NCI-H2171 treated with DMSO at 0.1 percent for 48 hours (cell line): Measurements from ENCODE around the gene OPN1MW3.
"Not testable (repeated sequence)": the region's sequence is repeated elsewhere in the genome, so short reads cannot be mapped to it uniquely, and the experiment has no call there.

Experiments
- DNase-seq: peaks from one replicate; lab custom pipeline; 2025; lab: John Stamatoyannopoulos, UW

The OPN1MW3 gene

DNA sequence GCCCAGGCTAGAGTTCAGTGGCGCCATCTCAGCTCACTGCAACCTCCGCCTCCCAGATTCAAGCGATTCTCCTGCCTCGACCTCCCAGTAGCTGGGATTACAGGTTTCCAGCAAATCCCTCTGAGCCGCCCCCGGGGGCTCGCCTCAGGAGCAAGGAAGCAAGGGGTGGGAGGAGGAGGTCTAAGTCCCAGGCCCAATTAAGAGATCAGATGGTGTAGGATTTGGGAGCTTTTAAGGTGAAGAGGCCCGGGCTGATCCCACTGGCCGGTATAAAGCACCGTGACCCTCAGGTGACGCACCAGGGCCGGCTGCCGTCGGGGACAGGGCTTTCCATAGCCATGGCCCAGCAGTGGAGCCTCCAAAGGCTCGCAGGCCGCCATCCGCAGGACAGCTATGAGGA lies at the start of gene OPN1MW3:
Gene OPN1MW3, plus strand, starts transcription at position 301 of the 400 bp plus-strand sequence. Its CDS starts 38 bp downstream, at position 339.
- not testable (repeated sequence) for DNase-seq

- DNase-seq: not testable (repeated sequence)
These were observed 47.5 kb upstream of the OPN1MW3 start for GRCh38 chrX:154209670-154210418.

- DNase-seq: not testable (repeated sequence)
These were observed 46.3 kb upstream of the OPN1MW3 start for GRCh38 chrX:154211057-154211456.

GRCh38 chrX:154211499-154211898 lies 45.9 kb upstream of the OPN1MW3 start:
- not testable (repeated sequence) for DNase-seq

DNA sequence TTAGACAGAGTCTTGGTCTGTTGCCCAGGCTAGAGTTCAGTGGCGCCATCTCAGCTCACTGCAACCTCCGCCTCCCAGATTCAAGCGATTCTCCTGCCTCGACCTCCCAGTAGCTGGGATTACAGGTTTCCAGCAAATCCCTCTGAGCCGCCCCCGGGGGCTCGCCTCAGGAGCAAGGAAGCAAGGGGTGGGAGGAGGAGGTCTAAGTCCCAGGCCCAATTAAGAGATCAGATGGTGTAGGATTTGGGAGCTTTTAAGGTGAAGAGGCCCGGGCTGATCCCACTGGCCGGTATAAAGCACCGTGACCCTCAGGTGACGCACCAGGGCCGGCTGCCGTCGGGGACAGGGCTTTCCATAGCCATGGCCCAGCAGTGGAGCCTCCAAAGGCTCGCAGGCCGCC lies 37.9 kb upstream of the OPN1MW3 start, which contains the start of gene OPN1MW2:
Gene OPN1MW2, plus strand, starts transcription at position 301 of the 400 bp plus-strand sequence. Its CDS starts 60 bp downstream, at position 361.
- DNase-seq: not testable (repeated sequence)

DNA sequence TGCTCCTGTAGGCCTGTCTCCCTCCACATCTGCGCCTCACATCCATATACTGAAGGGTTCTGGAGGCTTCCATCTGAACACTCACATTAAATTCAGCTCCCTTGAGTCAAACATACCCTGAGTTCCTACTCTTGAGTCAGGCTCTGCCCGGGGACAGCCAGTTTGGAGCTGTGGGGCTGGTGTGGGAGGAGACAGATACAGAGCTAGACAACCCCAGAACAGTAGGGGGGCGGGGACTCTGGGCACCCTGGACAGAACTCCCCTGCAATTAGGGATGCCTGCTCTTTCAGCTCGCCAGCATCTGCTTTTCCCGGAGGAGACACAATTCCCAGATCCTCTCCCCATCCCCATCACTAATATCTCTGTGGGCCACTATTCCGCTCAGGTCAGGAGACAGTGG lies 32.1 kb upstream of the OPN1MW3 start:
- DNase-seq: not testable (repeated sequence)

- DNase-seq: not testable (repeated sequence)
These were observed 30.7 kb upstream of the OPN1MW3 start for GRCh38 chrX:154226706-154227105.

- DNase-seq: not testable (repeated sequence)
These were observed 25.9 kb upstream of the OPN1MW3 start for GRCh38 chrX:154231443-154231842.

GRCh38 chrX:154233620-154234019 lies 23.8 kb upstream of the OPN1MW3 start:
- DNase-seq: not testable (repeated sequence)

GRCh38 chrX:154238939-154239559 lies 18.3 kb upstream of the OPN1MW3 start:
- not testable (repeated sequence) for DNase-seq

- not testable (repeated sequence) for DNase-seq
These were observed 17.3 kb upstream of the OPN1MW3 start for GRCh38 chrX:154239982-154240503.

GRCh38 chrX:154247377-154248045 lies 9.9 kb upstream of the OPN1MW3 start:
- not testable (repeated sequence) for DNase-seq

DNA sequence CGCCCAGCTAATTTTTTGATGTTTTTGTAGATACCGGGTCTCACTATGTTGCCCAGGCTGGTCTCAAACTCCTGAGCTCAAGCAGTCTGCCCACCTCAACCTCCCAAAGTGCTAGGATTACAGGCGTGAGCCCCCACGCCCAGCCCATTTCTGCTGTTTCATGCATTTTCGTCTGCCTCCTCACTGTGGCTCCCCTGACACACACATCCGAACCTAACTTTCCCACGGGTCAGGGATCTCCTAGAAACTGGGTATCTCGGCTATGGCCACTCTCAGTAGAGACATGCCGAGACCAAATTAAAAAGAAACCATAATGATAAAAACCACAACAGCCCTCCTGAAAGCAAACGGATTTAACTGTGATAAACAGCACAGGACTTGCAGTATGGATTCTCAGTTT lies 9.3 kb upstream of the OPN1MW3 start:
- DNase-seq: not testable (repeated sequence)

DNA sequence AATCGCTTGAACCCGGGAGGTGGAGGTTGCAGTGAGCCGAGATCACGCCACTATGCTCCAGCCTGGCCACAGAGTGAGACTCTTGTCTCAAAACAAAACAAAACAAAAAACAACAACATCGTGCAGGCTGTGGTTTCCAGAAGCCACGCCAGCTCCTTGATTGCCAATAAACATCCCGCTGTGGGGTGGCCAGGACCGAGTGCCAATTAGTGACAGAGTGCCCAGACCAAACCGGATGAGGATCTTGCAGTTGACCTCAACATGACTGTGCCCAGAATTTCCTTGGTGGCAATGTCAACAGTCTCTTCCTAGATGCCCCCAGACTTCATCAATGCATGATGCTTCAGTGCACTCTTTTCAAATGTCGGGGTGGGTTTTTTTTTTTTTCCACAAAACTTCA lies 1.3 kb downstream of the OPN1MW3 start:
- not testable (repeated sequence) for DNase-seq

DNA sequence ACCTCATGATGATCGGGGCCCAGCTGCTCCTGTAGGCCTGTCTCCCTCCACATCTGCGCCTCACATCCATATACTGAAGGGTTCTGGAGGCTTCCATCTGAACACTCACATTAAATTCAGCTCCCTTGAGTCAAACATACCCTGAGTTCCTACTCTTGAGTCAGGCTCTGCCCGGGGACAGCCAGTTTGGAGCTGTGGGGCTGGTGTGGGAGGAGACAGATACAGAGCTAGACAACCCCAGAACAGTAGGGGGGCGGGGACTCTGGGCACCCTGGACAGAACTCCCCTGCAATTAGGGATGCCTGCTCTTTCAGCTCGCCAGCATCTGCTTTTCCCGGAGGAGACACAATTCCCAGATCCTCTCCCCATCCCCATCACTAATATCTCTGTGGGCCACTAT lies 5.7 kb downstream of the OPN1MW3 start:
- DNase-seq: not testable (repeated sequence)

GRCh38 chrX:154269245-154269644 lies 11.9 kb downstream of the OPN1MW3 start:
- DNase-seq: not testable (repeated sequence)

GRCh38 chrX:154284489-154285338 lies 27.3 kb downstream of the OPN1MW3 start:
- not testable (repeated sequence) for DNase-seq

GRCh38 chrX:154286406-154286805 lies 29.0 kb downstream of the OPN1MW3 start:
- not testable (repeated sequence) for DNase-seq

GRCh38 chrX:154294791-154295574 lies 37.6 kb downstream of the OPN1MW3 start, which contains the start of gene TEX28:
Gene TEX28 (minus strand): TSS chrX:154295124. CDS start chrX:154292117, 3,007 bp downstream.
- no peak for DNase-seq

DNA sequence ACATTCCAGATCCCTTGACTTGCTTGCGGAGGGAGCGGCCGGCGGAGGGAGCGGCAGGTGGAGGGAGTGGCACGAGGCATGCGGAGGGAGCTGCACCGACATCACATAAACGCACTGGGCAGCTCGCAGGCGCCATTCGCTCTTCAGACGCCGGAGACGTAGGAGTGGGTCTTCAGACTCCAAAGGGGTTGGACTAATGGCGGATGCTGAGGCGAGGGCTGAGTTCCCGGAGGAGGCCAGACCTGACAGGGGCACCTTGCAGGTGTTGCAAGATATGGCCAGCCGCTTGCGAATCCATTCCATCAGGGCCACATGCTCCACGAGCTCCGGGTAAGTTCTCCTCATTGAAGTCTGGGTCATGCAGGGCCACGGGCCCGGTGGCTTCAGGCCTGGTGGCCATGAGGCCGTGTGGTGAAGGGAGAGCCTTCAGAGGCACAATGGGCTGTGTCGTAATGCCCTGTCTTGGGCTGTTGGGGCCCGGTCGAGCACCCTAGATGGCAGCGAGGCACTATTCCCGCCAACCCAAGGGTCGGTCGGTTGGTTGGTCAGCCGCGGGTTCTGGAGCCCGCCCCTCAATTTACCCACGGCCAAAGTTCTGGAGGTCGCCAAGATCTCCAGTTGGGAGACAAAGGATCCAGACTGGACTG lies 38.4 kb downstream of the OPN1MW3 start, which contains the start of gene TKTL1:
Gene TKTL1, plus strand, starts transcription at position 132 of the 647 bp plus-strand sequence. Its CDS starts 65 bp downstream, at position 197.
- no peak for DNase-seq
